Esophagus squamous epithelium (tissue), 5 donors: ENCODE data around the gene HSPA12A. TPM values are rescaled to one million over a fixed set of nuclear protein-coding genes. Genes with fewer than 3 reads are reported as not detected.
A peak's percentile ranks its signal among the peaks of the same experiment; 100 is the strongest.

ENCODE experiments used
- DNase-seq: peaks from one replicate; lab custom pipeline; 2025; lab: John Stamatoyannopoulos, UW
- H3K27ac ChIP-seq, 4 donors: fragments of 200-600 bp; sonication (generic); one replicate each; pipeline ENCODE4 v1.5.1; 2016 to 2019; ENCODE audit warnings: mild to moderate bottlenecking in 1 of 4
- H3K27me3 ChIP-seq, 4 donors: fragments of 200-600 bp; sonication (generic); 1 replicate in 3 of 4; 2 replicates in 1 of 4; pipeline versions ENCODE4 v1.5.1 to v1.6.0; 2017 to 2021; ENCODE audit warnings: antibody characterized with exemption in 1 of 4
- H3K36me3 ChIP-seq, 3 donors: fragments of 200-600 bp; sonication (generic); one replicate each; pipeline ENCODE4 v1.5.1; 2016 to 2019
- H3K4me1 ChIP-seq, 3 donors: fragments of 200-600 bp; sonication (generic); one replicate each; pipeline ENCODE4 v1.5.1; 2017 to 2019
- H3K4me3 ChIP-seq, 4 donors: fragments of 200-600 bp; sonication (generic); 1 replicate in 3 of 4; 2 replicates in 1 of 4; pipeline ENCODE4 v1.5.1; 2016 to 2019; ENCODE audit warnings: mild to moderate bottlenecking in 2 of 4, moderate library complexity in 1 of 4
- H3K9me3 ChIP-seq, 3 donors: fragments of 200-600 bp; sonication (generic); one replicate each; pipeline ENCODE4 v1.5.1; 2016 to 2019
- POLR2A ChIP-seq, 4 donors: fragments of 450-650 bp; IDR thresholded peaks; one replicate each; pipeline ENCODE4 v1.6.1; 2017; ENCODE audit warnings: antibody characterized with exemption in 4 of 4, mild to moderate bottlenecking in 4 of 4, moderate library complexity in 3 of 4
- WGBS, 2 donors: methylation state at CpG; one replicate each; pipeline ENCODE4 v1.1.5; 2018; 5-methylcytosine and 5-hydroxymethylcytosine counted together
- intact Hi-C: fragments of 100-400 bp; cut with DNase I; formaldehyde crosslinking; loops from one replicate; pipeline ENCODE4 v1.15.0; 2022
- total RNA-seq, 4 donors: library from RNA; depleted of rRNA; stranded (reverse); fragments of >200 nt; gene quantifications; one replicate each; pipeline ENCODE4 v1.1.0, GENCODE V29; 2016
- TF ChIP-seq, protein P1 (sequence below), 6 experiments: fragments of 450-650 bp in 4 of 6; fragments of 200-600 bp in 2 of 6; sonication (generic) in 2 of 6; IDR thresholded peaks; one replicate each; pipeline ENCODE4 v1.5.1; 2016 to 2019; ENCODE audit warnings: antibody characterized with exemption in 6 of 6, mild to moderate bottlenecking in 4 of 6, moderate library complexity in 4 of 6
- donor health status: DM: yes; HTN: yes; CAD: no.

The HSPA12A gene
- total RNA-seq, 4 donors from 2014 or later, result 1.9 to 5.9 (median 2.3) TPM

DNA sequence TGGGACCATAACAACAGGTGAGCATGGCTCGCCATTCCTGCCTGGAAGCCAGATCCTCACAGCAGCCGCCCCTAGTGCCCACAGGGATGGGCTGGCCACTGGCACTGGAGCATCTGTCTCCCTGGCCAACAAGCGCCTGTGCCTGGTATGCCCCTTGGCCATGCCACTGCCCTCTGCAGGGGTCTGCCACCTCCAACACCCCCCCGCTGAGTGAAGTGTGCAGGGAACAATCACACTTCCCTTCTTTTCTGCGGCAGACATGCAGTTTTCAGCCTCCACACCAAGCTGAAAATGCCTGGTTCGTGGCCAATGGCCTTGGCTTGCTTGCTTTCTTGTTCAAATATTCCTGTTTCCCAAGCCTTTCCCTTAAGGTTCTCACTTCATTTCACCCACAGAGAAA is 50.7 kb downstream of the HSPA12A start:
- Histone ChIP-seq H3K27ac (peak overlapping the region in 2 of 4 donors; percentile 3 to 6), H3K27me3 (peaks cover 0 to 3% (median 0%) of the 10 kb centered on the region in 4 donors), H3K4me1 (peaks cover 0 to 42% (median 0%) of the 10 kb centered on the region in 3 donors), H3K9me3 (no peaks in the 10 kb centered on the region), H3K4me3 (no peak overlapping the region), H3K36me3 (no peaks in the 10 kb centered on the region)
- no peak for DNase-seq
- 75 to 77% methylated on average over 4 to 6 of the region's 6 CpGs for WGBS, 2 donors
- TF ChIP-seq, protein P1, sequence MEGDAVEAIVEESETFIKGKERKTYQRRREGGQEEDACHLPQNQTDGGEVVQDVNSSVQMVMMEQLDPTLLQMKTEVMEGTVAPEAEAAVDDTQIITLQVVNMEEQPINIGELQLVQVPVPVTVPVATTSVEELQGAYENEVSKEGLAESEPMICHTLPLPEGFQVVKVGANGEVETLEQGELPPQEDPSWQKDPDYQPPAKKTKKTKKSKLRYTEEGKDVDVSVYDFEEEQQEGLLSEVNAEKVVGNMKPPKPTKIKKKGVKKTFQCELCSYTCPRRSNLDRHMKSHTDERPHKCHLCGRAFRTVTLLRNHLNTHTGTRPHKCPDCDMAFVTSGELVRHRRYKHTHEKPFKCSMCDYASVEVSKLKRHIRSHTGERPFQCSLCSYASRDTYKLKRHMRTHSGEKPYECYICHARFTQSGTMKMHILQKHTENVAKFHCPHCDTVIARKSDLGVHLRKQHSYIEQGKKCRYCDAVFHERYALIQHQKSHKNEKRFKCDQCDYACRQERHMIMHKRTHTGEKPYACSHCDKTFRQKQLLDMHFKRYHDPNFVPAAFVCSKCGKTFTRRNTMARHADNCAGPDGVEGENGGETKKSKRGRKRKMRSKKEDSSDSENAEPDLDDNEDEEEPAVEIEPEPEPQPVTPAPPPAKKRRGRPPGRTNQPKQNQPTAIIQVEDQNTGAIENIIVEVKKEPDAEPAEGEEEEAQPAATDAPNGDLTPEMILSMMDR (IDR thresholded peaks at IDR 0.05), result no peak
- TF ChIP-seq POLR2A (IDR thresholded peaks at IDR 0.05), result no peak
- intact Hi-C loops, result no loop called here

DNA sequence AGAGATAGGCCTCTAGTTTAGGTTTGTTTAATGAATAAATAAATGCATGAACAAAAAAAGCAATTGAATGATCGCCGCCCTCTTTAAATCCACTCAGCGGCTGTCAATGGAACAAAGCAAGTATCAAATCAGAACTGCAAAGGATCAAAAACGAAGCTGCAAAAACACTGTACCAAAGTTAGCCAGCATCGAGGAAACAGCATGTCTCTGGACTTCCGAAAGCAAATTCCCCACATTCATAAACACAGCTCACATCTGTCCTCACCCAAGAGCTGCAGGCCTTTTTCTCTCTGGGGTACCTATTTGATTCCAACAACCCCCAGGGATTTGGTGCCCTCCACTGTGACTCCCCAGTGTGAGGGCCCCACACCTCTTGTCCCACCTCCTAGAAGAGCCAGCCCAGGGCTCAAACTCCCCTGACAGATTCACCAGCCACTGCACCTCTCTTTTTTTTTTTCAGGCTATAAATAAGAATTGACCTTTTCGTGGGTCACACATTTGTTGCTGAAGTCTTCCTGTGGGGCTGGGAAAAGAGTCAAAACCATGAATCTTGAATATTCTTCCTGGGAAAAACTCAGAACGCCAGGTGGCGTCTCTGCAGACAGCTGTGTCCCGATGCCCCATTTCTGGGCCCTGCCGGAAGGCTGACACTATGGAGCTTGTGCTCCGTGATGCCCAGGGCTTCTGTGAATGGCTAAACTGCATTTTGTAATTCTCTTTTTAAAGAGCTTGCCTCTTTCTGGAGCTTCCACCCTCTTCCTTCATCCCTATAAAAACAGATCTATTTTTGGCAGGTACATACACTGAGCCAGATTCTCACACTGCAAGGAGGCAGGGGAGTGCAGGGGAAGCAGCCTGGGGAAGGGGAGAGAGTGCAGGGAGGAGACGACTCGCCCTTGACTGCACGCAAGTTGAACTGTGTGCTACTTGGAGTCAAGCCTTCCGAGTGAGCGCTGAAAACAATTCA is 51.7 kb downstream of the HSPA12A start:
- no peak for TF ChIP-seq POLR2A (IDR thresholded peaks at IDR 0.05)
- TF ChIP-seq, protein P1 (IDR thresholded peaks at IDR 0.05), result peak in 2 of 6 experiments; percentile 20 to 30
- Histone ChIP-seq H3K27me3 (peaks cover 0 to 3% (median 0%) of the 10 kb centered on the region in 4 donors), H3K27ac (no peak overlapping the region), H3K4me3 (no peak overlapping the region), H3K9me3 (no peaks in the 10 kb centered on the region), H3K36me3 (no peaks in the 10 kb centered on the region), H3K4me1 (peaks cover 0 to 42% (median 0%) of the 10 kb centered on the region in 3 donors)
- DNase-seq, result no peak
- WGBS, 2 donors, result 66 to 70% methylated on average over 13 to 17 of the region's 17 CpGs
- intact Hi-C loops, result no loop called here

- TF ChIP-seq POLR2A (IDR thresholded peaks at IDR 0.05), result no peak
- TF ChIP-seq, protein P1 (IDR thresholded peaks at IDR 0.05), result no peak
- 89 to 90% methylated on average over 4 of the region's 4 CpGs for WGBS, 2 donors
- no peaks in the 10 kb centered on the region for H3K36me3 ChIP-seq
- H3K9me3 ChIP-seq, result no peaks in the 10 kb centered on the region
- no peak for DNase-seq
- no peak overlapping the region for H3K4me3 ChIP-seq
- no peak overlapping the region for H3K27ac ChIP-seq
- H3K4me1 ChIP-seq, result peaks cover 0 to 42% (median 0%) of the 10 kb centered on the region in 3 donors
- intact Hi-C loops, result loop anchor here (10.0 kb wide), 1 partner anchor 485 kb away; no protein-coding TSS in a partner anchor
- H3K27me3 ChIP-seq, result peaks cover 0 to 3% (median 0%) of the 10 kb centered on the region in 4 donors
Measured at GRCh38 chr10:116689744-116690143, 52.6 kb downstream of the HSPA12A start.

DNA sequence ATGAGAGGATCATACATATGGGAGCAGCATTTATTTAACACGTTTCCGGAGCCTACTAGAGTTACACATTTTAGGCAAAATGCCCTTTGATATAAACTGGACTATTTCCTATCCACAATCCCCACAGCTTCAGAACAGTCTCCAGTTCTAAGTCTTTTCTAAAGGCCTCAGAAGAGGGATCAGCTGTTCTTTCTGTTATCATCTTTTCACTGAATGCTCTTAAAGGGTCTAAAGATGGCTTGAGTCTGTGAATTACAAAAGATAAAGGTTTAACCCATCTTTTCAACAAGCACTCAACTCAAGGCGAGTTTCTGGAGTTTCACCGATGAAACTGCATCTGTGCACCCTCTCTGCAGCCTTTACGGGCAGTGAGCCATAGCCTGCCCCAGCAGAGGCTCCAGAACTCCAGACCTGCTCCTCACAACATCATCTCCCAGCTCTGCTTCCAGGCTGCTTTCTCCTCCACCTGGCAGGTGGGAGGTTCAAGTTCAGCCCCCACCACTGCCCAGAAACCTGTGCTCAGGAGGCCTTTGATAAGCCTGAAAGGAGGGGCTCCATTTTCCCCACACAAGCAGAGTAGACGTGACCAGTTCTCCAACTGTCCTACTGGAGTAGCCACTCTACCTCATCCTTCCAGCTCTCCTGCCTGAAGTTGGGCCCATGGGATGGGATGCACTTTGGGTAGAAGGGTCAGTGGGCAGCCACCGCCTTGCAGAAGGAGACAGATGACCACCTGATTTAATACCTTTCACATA is 53.4 kb downstream of the HSPA12A start:
- H3K4me3 ChIP-seq, result no peak overlapping the region
- H3K9me3 ChIP-seq, result no peaks in the 10 kb centered on the region
- TF ChIP-seq, protein P1 (IDR thresholded peaks at IDR 0.05), result no peak
- no peak for TF ChIP-seq POLR2A (IDR thresholded peaks at IDR 0.05)
- intact Hi-C loops, result loop anchor here (10.0 kb wide), 1 partner anchor 486 kb away; no protein-coding TSS in a partner anchor
- no peak for DNase-seq
- no peaks in the 10 kb centered on the region for H3K36me3 ChIP-seq
- peaks cover 0 to 42% (median 0%) of the 10 kb centered on the region in 3 donors for H3K4me1 ChIP-seq
- H3K27me3 ChIP-seq, result peaks cover 0 to 3% (median 0%) of the 10 kb centered on the region in 4 donors
- H3K27ac ChIP-seq, result peak overlapping the region in 2 of 4 donors; percentile 50 to 57
- WGBS, 2 donors, result 56 to 68% methylated on average over 5 to 7 of the region's 7 CpGs
